ENCODE data around the gene PRPF19.
A peak's percentile ranks its signal among the peaks of the same experiment; 100 is the strongest.

The PRPF19 gene

GRCh38 chr11:60847281-60847680 lies 59.1 kb downstream of the PRPF19 start:
- no peak overlapping the region for H3K4me3 ChIP-seq (ENCODE audit: low read length)
- H3K36me3 ChIP-seq (ENCODE audit: control insufficient read depth, low read length), result peaks cover 82% of the 10 kb centered on the region
- no peaks in the 10 kb centered on the region for H3K9me2 ChIP-seq (replicated peaks; ENCODE audit: control insufficient read depth, low read length)
- TF ChIP-seq CTCF (IDR thresholded peaks at IDR 0.05; ENCODE audit: low read depth, low read length, poor library complexity, severe bottlenecking) (no peak), EZH2phosphoT487 (IDR thresholded peaks at IDR 0.05; ENCODE audit: borderline replicate concordance, low read length) (no peak)
- peaks cover 54% of the 10 kb centered on the region for H3K79me2 ChIP-seq (ENCODE audit: control insufficient read depth, low read length)
- peaks cover 6% of the 10 kb centered on the region; the same call in 1 of the 2 replicates for H4K20me1 ChIP-seq (ENCODE audit: control insufficient read depth, insufficient read depth, low read depth, low read length)
- no peaks in the 10 kb centered on the region for H3K9me3 ChIP-seq (ENCODE audit: control insufficient read depth, insufficient read depth, low read length)
- no peaks in the 10 kb centered on the region for H3K27me3 ChIP-seq (ENCODE audit: control insufficient read depth, low read length)
- no peaks in the 10 kb centered on the region for H3F3A ChIP-seq (ENCODE audit: control insufficient read depth, insufficient read depth)
- no peak overlapping the region for H3K4me2 ChIP-seq (ENCODE audit: low read length)
- peaks cover 23% of the 10 kb centered on the region for H3K4me1 ChIP-seq (ENCODE audit: control insufficient read depth, low read length)
- no peak overlapping the region for H3K27ac ChIP-seq (ENCODE audit: low read depth, low read length)

- H3K36me3 ChIP-seq (ENCODE audit: control insufficient read depth, low read length), result peaks cover 67% of the 10 kb centered on the region
- peaks cover 6% of the 10 kb centered on the region; the same call in 1 of the 2 replicates for H4K20me1 ChIP-seq (ENCODE audit: control insufficient read depth, insufficient read depth, low read depth, low read length)
- no peaks in the 10 kb centered on the region for H3K9me3 ChIP-seq (ENCODE audit: control insufficient read depth, insufficient read depth, low read length)
- TF ChIP-seq CTCF (IDR thresholded peaks at IDR 0.05; ENCODE audit: low read depth, low read length, poor library complexity, severe bottlenecking), result no peak
- no peak for TF ChIP-seq EZH2phosphoT487 (IDR thresholded peaks at IDR 0.05; ENCODE audit: borderline replicate concordance, low read length)
- peaks cover 63% of the 10 kb centered on the region for H3K79me2 ChIP-seq (ENCODE audit: control insufficient read depth, low read length)
- H3K27me3 ChIP-seq (ENCODE audit: control insufficient read depth, low read length), result no peaks in the 10 kb centered on the region
- peak overlapping the region; percentile 87 for H3K4me2 ChIP-seq (ENCODE audit: low read length)
- H3F3A ChIP-seq (ENCODE audit: control insufficient read depth, insufficient read depth), result no peaks in the 10 kb centered on the region
- H3K4me3 ChIP-seq (ENCODE audit: low read length), result peak overlapping the region; percentile 84
- H3K9me2 ChIP-seq (replicated peaks; ENCODE audit: control insufficient read depth, low read length), result no peaks in the 10 kb centered on the region
- H3K27ac ChIP-seq (ENCODE audit: low read depth, low read length), result no peak overlapping the region
- peaks cover 31% of the 10 kb centered on the region for H3K4me1 ChIP-seq (ENCODE audit: control insufficient read depth, low read length)
These were observed 61.0 kb downstream of the PRPF19 start for GRCh38 chr11:60845338-60845737.

DNA sequence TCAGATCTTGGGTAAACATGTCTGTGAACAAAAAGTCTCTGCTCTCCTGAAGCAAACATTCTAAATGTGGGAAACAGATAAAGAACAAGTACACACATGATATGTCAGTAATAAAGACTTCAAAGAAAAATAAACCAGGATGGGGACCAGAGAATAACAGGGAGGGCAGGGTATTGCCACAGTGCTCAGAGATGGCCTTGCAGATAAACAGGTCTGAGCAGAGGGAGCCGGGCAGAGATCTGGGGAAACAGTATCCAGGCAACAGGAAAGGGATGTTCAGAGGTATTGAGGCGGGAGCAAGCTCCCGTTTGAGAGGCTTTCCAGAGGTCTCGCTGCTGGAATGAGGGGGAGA lies 61.5 kb downstream of the PRPF19 start:
- H3K79me2 ChIP-seq (ENCODE audit: control insufficient read depth, low read length), result peaks cover 63% of the 10 kb centered on the region
- peaks cover 6% of the 10 kb centered on the region; the same call in 1 of the 2 replicates for H4K20me1 ChIP-seq (ENCODE audit: control insufficient read depth, insufficient read depth, low read depth, low read length)
- H3K36me3 ChIP-seq (ENCODE audit: control insufficient read depth, low read length), result peaks cover 62% of the 10 kb centered on the region
- peak overlapping the region; percentile 87 for H3K4me2 ChIP-seq (ENCODE audit: low read length)
- H3K4me1 ChIP-seq (ENCODE audit: control insufficient read depth, low read length), result peaks cover 31% of the 10 kb centered on the region
- no peaks in the 10 kb centered on the region for H3K27me3 ChIP-seq (ENCODE audit: control insufficient read depth, low read length)
- H3K9me3 ChIP-seq (ENCODE audit: control insufficient read depth, insufficient read depth, low read length), result no peaks in the 10 kb centered on the region
- no peaks in the 10 kb centered on the region for H3F3A ChIP-seq (ENCODE audit: control insufficient read depth, insufficient read depth)
- peak overlapping the region; percentile 84 for H3K4me3 ChIP-seq (ENCODE audit: low read length)
- no peak overlapping the region for H3K27ac ChIP-seq (ENCODE audit: low read depth, low read length)
- TF ChIP-seq CTCF (IDR thresholded peaks at IDR 0.05; ENCODE audit: low read depth, low read length, poor library complexity, severe bottlenecking) (no peak), EZH2phosphoT487 (IDR thresholded peaks at IDR 0.05; ENCODE audit: borderline replicate concordance, low read length) (no peak)
- H3K9me2 ChIP-seq (replicated peaks; ENCODE audit: control insufficient read depth, low read length), result no peaks in the 10 kb centered on the region
